Measurements from ENCODE around the gene KDM1B. TPM values are rescaled to one million over a fixed set of nuclear protein-coding genes. Genes with fewer than 3 reads are reported as not detected.

Gene KDM1B
- total RNA-seq, 4 donors from 2014 or later, result 23.5 to 27.9 (median 24.5) TPM

GRCh38 chr6:18186540-18187250 lies 31.5 kb downstream of the KDM1B start:
- WGBS, 2 donors, result 87 to 88% methylated on average over 4 of the region's 4 CpGs
- TF ChIP-seq CTCF (IDR thresholded peaks at IDR 0.05), result no peak
- no peak for TF ChIP-seq POLR2A (IDR thresholded peaks at IDR 0.05)
- no peak for DNase-seq (ENCODE audit: low spot score in 2 of 2)
- no peak overlapping the region for H3K4me3 ChIP-seq (ENCODE audit: low read depth, poor library complexity, severe bottlenecking)
- intact Hi-C loops (cut with DNase I; ENCODE audit: low total_unique reads), result no loop called here

- DNase-seq (ENCODE audit: low spot score in 2 of 2), result no peak
- intact Hi-C loops (cut with DNase I; ENCODE audit: low total_unique reads), result no loop called here
- WGBS, 2 donors, result 92 to 95% methylated on average over 10 of the region's 10 CpGs
- no peak for TF ChIP-seq CTCF (IDR thresholded peaks at IDR 0.05)
- no peak for TF ChIP-seq POLR2A (IDR thresholded peaks at IDR 0.05)
- H3K4me3 ChIP-seq (ENCODE audit: low read depth, poor library complexity, severe bottlenecking), result no peak overlapping the region
These were observed 32.5 kb downstream of the KDM1B start for GRCh38 chr6:18187701-18188100.

- TF ChIP-seq POLR2A (IDR thresholded peaks at IDR 0.05) (no peak), CTCF (IDR thresholded peaks at IDR 0.05) (no peak)
- H3K4me3 ChIP-seq (ENCODE audit: low read depth, poor library complexity, severe bottlenecking), result no peak overlapping the region
- DNase-seq (ENCODE audit: low spot score in 2 of 2), result no peak
- WGBS, 2 donors, result 96 to 97% methylated on average over 2 of the region's 2 CpGs
- intact Hi-C loops (cut with DNase I; ENCODE audit: low total_unique reads), result no loop called here
These were observed 34.0 kb downstream of the KDM1B start for GRCh38 chr6:18189196-18189595.

GRCh38 chr6:18192026-18192425 lies 36.8 kb downstream of the KDM1B start:
- intact Hi-C loops (cut with DNase I; ENCODE audit: low total_unique reads), result no loop called here
- 95 to 96% methylated on average over 3 of the region's 3 CpGs for WGBS, 2 donors

GRCh38 chr6:18203786-18204185 lies 48.6 kb downstream of the KDM1B start:
- no peak for DNase-seq (ENCODE audit: low spot score in 2 of 2)
- TF ChIP-seq CTCF (IDR thresholded peaks at IDR 0.05), result no peak
- TF ChIP-seq POLR2A (IDR thresholded peaks at IDR 0.05), result no peak
- intact Hi-C loops (cut with DNase I; ENCODE audit: low total_unique reads), result no loop called here
- 92 to 93% methylated on average over 6 of the region's 6 CpGs for WGBS, 2 donors
- H3K4me3 ChIP-seq (ENCODE audit: low read depth, poor library complexity, severe bottlenecking), result no peak overlapping the region

More at GRCh38 chr6:18192026-18192425, 36.8 kb downstream of the KDM1B start:
- no peak overlapping the region for H3K4me3 ChIP-seq (ENCODE audit: low read depth, poor library complexity, severe bottlenecking)
- TF ChIP-seq POLR2A (IDR thresholded peaks at IDR 0.05), result no peak
- no peak for DNase-seq (ENCODE audit: low spot score in 2 of 2)

- H3K4me3 ChIP-seq (ENCODE audit: low read depth, poor library complexity, severe bottlenecking), result no peak overlapping the region
- intact Hi-C loops (cut with DNase I; ENCODE audit: low total_unique reads), result no loop called here
- no peak for DNase-seq (ENCODE audit: low spot score in 2 of 2)
- WGBS, 2 donors, result 92 to 93% methylated on average over 8 of the region's 8 CpGs
- TF ChIP-seq CTCF (IDR thresholded peaks at IDR 0.05), result no peak
- TF ChIP-seq POLR2A (IDR thresholded peaks at IDR 0.05), result no peak
These were observed 49.5 kb downstream of the KDM1B start for GRCh38 chr6:18204691-18205090.

Measured in lower leg skin (tissue), 4 donors.